Left renal pelvis (tissue), 4 donors: ENCODE measurements around the gene LYPD6. TPM values are rescaled to one million over a fixed set of nuclear protein-coding genes. Genes with fewer than 3 reads are reported as not detected.

ENCODE experiments used
- DNase-seq, 4 donors: peaks; one replicate each; pipeline ENCODE4 v3.0.0-alpha.2; 2013; ENCODE audit warnings: low read depth in 4 of 4, low spot score in 3 of 4
- polyA plus RNA-seq, 4 donors: library from polyadenylated mRNA; unstranded; fragments of 120-200 nt; gene quantifications; one replicate each; pipeline ENCODE4 v1.2.1, GENCODE V29; 2013; ENCODE audit not compliant: insufficient read length in 4 of 4

Gene LYPD6
- polyA plus RNA-seq, 4 donors: 13.5 to 25.4 (median 17.4) TPM

GRCh38 chr2:149399934-149400615 lies 69.7 kb downstream of the LYPD6 start:
- DNase-seq: no peak

GRCh38 chr2:149400997-149401396 lies 70.6 kb downstream of the LYPD6 start:
- DNase-seq: no peak

- DNase-seq: no peak
Observed at GRCh38 chr2:149409506-149409905, 79.1 kb downstream of the LYPD6 start.

GRCh38 chr2:149410701-149411484 lies 80.5 kb downstream of the LYPD6 start:
- DNase-seq: no peak

- no peak for DNase-seq
Observed at GRCh38 chr2:149413487-149413886, 83.1 kb downstream of the LYPD6 start.

GRCh38 chr2:149415086-149415485 lies 84.7 kb downstream of the LYPD6 start:
- no peak for DNase-seq

- no peak for DNase-seq
Observed at GRCh38 chr2:149418065-149418464, 87.7 kb downstream of the LYPD6 start.

- peak in 2 of 4 donors; percentile 16 to 22 for DNase-seq
Observed at GRCh38 chr2:149420053-149420963, 89.9 kb downstream of the LYPD6 start.

- DNase-seq: no peak
Observed at GRCh38 chr2:149421791-149422190, 91.4 kb downstream of the LYPD6 start.

GRCh38 chr2:149422337-149422990 lies 92.1 kb downstream of the LYPD6 start:
- DNase-seq: no peak

GRCh38 chr2:149422991-149423338 lies 92.6 kb downstream of the LYPD6 start:
- DNase-seq: no peak

GRCh38 chr2:149423630-149424029 lies 93.2 kb downstream of the LYPD6 start:
- no peak for DNase-seq

GRCh38 chr2:149427387-149427786 lies 97.0 kb downstream of the LYPD6 start:
- no peak for DNase-seq

GRCh38 chr2:149428783-149429182 lies 98.4 kb downstream of the LYPD6 start:
- DNase-seq: no peak

GRCh38 chr2:149430743-149431736 lies 100.7 kb downstream of the LYPD6 start:
- DNase-seq: no peak

- no peak for DNase-seq
Observed at GRCh38 chr2:149438330-149438960, 108.1 kb downstream of the LYPD6 start.

- DNase-seq: no peak
Observed at GRCh38 chr2:149441255-149441654, 110.9 kb downstream of the LYPD6 start.

- DNase-seq: no peak
Observed at GRCh38 chr2:149442346-149442745, 112.0 kb downstream of the LYPD6 start.

- DNase-seq: no peak
Observed at GRCh38 chr2:149443150-149443549, 112.8 kb downstream of the LYPD6 start.
